CD4-positive, CD25-positive, alpha-beta regulatory T cell (primary cell): Measurements from ENCODE around the gene DSC1. TPM values are rescaled to one million over a fixed set of nuclear protein-coding genes. Genes with fewer than 3 reads are reported as not detected.

Experiments
- ATAC-seq, 2 donors: fragments of 150-1000 bp; cut with Tn5 transposase; one replicate each; pipeline ENCODE4 v1.10.0; 2021; ENCODE audit warnings: low read depth in 2 of 2, moderate number of reproducible peaks in 2 of 2, moderate library complexity in 1 of 2
- DNase-seq, 3 donors: peaks; one replicate each; pipeline versions ENCODE4 v3.0.0 to v3.0.0-alpha.2; 2012 to 2022; ENCODE audit warnings: mixed read lengths in 1 of 3
- H3K27ac ChIP-seq: one replicate; pipeline ENCODE4 v1.7.0; 2013; ENCODE audit warnings: mild to moderate bottlenecking, low read length; ENCODE audit not compliant: insufficient read depth, poor library complexity, severe bottlenecking
- H3K27me3 ChIP-seq: one replicate; pipeline ENCODE4 v1.7.0; 2013; ENCODE audit warnings: low read length; ENCODE audit not compliant: control insufficient read depth, insufficient read depth
- H3K36me3 ChIP-seq: one replicate; pipeline ENCODE4 v1.7.0; 2013; ENCODE audit warnings: mild to moderate bottlenecking, low read length, moderate library complexity; ENCODE audit not compliant: control insufficient read depth, insufficient read depth
- H3K4me1 ChIP-seq: 2 replicates; pipeline ENCODE4 v1.7.0; 2013; ENCODE audit warnings: mild to moderate bottlenecking, low read length; ENCODE audit not compliant: insufficient read depth, control insufficient read depth, poor library complexity, severe bottlenecking
- H3K4me3 ChIP-seq: one replicate; pipeline ENCODE4 v1.7.0; 2013; ENCODE audit warnings: low read depth, mild to moderate bottlenecking, low read length, moderate library complexity
- H3K9me3 ChIP-seq, 2 experiments: 1 replicate in 1 of 2; 2 replicates in 1 of 2; pipeline ENCODE4 v1.7.0; 2013; ENCODE audit warnings: low read length in 2 of 2, mild to moderate bottlenecking in 1 of 2, moderate library complexity in 1 of 2; ENCODE audit not compliant: control insufficient read depth in 2 of 2
- H3K27ac Mint-ChIP-seq, 3 donors: one replicate each; pipeline ENCODE4 v1.8.0; 2020 to 2022; ENCODE audit warnings: mild to moderate bottlenecking in 3 of 3, mixed read lengths in 3 of 3, moderate library complexity in 2 of 3
- H3K27me3 Mint-ChIP-seq: one replicate; pipeline ENCODE4 v1.8.0; 2022; ENCODE audit warnings: mild to moderate bottlenecking, mixed read lengths
- H3K36me3 Mint-ChIP-seq: one replicate; pipeline ENCODE4 v1.8.0; 2020; ENCODE audit warnings: mixed read lengths
- H3K4me1 Mint-ChIP-seq, 4 donors: one replicate each; pipeline ENCODE4 v1.8.0; 2020 to 2022; ENCODE audit warnings: mixed read lengths in 4 of 4, mild to moderate bottlenecking in 1 of 4
- H3K4me3 Mint-ChIP-seq, 4 donors: one replicate each; pipeline ENCODE4 v1.8.0; 2020 to 2022; ENCODE audit warnings: mild to moderate bottlenecking in 4 of 4, mixed read lengths in 4 of 4, moderate library complexity in 3 of 4
- H3K9me3 Mint-ChIP-seq, 7 donors: one replicate each; pipeline ENCODE4 v1.8.0; 2020 to 2022; ENCODE audit warnings: mixed read lengths in 7 of 7, mild to moderate bottlenecking in 3 of 7, moderate library complexity in 2 of 7
- polyA plus RNA-seq, 4 donors: library from polyadenylated mRNA; unstranded; fragments of 300-500 nt; fragmentation: Illumina TruSeq; gene quantifications; one replicate each; pipeline ENCODE4 v1.2.3, GENCODE V29; 2021
- total RNA-seq: library from RNA; stranded (reverse); gene quantifications from one replicate; pipeline ENCODE4 v1.2.3, GENCODE V29; 2022

DSC1 gene
- total and polyA plus RNA-seq, 5 donors from 2014 or later: 0.14 TPM; not detected in 4

DNA sequence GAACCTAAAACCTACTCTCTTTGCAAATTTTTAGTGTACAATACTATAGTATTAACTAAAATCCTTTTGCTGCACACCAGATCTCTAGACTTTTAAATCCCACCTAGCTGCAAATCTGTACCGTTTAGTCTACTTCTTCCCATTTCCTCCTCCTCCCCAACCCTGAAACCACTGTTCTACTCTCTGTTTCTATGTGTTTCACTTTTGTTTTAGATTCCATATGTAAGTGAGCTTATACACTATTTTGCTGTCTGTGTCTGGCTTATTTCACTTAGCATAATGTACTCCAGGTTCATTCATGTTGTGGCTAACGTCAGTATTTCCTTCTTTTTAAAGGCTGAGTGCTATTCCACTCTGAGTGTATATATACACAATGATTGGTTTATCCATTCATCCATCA is 42.1 kb downstream of the DSC1 start:
- Histone ChIP-seq H3K27ac (no peak overlapping the region), H3K4me1 (no peaks in the 10 kb centered on the region), H3K36me3 (no peaks in the 10 kb centered on the region), H3K9me3 (peaks cover 0 to 4% of the 10 kb centered on the region in 2 experiments), H3K27me3 (no peaks in the 10 kb centered on the region), H3K4me3 (no peak overlapping the region)
- Mint-ChIP-seq H3K36me3 (no peaks in the 10 kb centered on the region), H3K4me1 (no peaks in the 10 kb centered on the region), H3K4me3 (no peak overlapping the region), H3K27ac (no peak overlapping the region), H3K27me3 (no peaks in the 10 kb centered on the region), H3K9me3 (peaks cover 4 to 30% (median 8%) of the 10 kb centered on the region in 7 donors)
- no peak for DNase-seq
- no peak for ATAC-seq

DNA sequence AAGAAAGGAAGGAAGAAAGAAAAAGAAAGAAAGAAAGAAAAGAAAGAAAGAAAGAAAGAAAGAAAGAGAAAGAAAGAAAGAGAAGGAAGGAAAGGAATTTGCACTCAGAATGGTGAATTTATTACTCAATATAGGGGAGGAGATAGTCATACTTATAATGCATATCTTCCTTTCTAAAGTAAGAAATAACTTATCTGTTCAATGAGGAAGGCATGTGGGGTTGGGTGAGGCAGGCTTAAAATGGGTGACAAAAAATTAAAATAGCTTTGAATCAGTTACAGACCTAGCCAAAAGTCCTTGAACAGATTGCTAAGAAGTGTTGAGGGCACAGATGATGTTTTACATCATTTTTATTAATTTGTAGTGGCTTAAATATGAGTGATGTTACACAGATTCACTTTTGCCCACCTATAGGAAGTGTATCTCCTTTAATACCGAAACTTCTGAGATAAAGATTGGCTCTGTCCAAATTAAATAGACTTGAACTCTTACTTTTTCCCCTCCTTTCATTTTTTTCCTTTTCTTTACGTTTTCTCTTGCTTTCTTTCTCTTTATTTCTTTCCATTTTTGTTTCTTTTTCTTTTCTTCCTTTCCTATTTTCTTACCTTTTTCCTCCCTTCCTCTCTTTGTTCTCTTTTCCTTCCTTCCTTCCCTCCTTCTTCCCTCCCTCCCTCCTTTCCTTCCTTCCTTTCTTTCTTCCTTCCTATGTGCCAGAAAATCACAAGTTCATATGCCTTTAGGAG is 45.6 kb downstream of the DSC1 start:
- Histone ChIP-seq H3K4me1 (no peaks in the 10 kb centered on the region), H3K27me3 (no peaks in the 10 kb centered on the region), H3K36me3 (no peaks in the 10 kb centered on the region), H3K27ac (no peak overlapping the region), H3K4me3 (no peak overlapping the region), H3K9me3 (peaks cover 0 to 4% of the 10 kb centered on the region in 2 experiments)
- Mint-ChIP-seq H3K4me3 (no peak overlapping the region), H3K9me3 (peaks cover 4 to 25% (median 8%) of the 10 kb centered on the region in 7 donors), H3K27ac (no peak overlapping the region), H3K36me3 (no peaks in the 10 kb centered on the region), H3K27me3 (no peaks in the 10 kb centered on the region), H3K4me1 (no peaks in the 10 kb centered on the region)
- ATAC-seq: no peak
- no peak for DNase-seq

DNA sequence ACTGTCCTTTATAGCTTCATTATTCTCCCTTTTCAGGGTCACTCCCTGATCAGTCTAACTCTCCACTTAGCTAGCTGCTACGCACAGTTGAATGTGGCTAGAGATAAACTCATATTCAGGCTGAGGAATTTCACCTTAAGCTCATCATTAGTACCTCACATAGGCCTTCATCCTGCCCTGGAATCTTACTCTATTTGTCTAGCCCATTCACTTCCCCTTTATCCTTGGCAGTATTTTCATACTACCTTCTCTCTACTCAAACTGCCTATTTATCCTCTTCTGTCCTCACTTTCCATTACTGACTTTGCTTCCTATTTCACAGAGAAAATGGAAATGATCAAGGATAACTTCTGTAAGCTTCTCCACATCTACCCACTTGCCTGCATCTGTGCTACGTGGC is 49.9 kb downstream of the DSC1 start:
- H3K4me3 Mint-ChIP-seq: no peak overlapping the region
- peaks cover 3 to 23% (median 10%) of the 10 kb centered on the region in 7 donors for H3K9me3 Mint-ChIP-seq
- no peak for DNase-seq
- H3K27ac Mint-ChIP-seq: no peak overlapping the region
- no peaks in the 10 kb centered on the region for H3K36me3 Mint-ChIP-seq
- peaks cover 4% of the 10 kb centered on the region for H3K27me3 Mint-ChIP-seq
- no peaks in the 10 kb centered on the region for H3K4me1 ChIP-seq
- no peaks in the 10 kb centered on the region for H3K4me1 Mint-ChIP-seq
- no peak overlapping the region for H3K27ac ChIP-seq
- no peaks in the 10 kb centered on the region for H3K36me3 ChIP-seq
- no peaks in the 10 kb centered on the region for H3K27me3 ChIP-seq
- H3K4me3 ChIP-seq: no peak overlapping the region
- no peaks in the 10 kb centered on the region for H3K9me3 ChIP-seq
- ATAC-seq: peak in 1 of 2 donors; percentile 22

DNA sequence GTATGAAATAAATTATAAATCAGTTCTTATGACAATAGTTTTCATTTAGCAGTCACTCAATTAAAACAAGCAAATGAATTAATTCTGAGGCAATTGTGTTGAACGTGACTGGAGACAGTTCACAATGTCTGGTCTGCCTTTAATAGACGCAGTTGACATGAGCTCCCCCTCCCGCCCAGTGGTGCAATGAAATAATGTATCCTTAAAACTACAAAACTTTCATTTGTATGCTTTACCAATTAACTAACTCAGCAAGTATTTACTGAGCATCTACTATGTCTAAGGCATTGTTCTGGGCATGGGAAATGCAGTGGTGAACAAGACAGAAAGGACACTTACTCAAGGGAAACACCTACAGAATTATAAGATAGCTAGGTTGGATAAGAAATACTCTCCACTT is 56.9 kb downstream of the DSC1 start:
- Mint-ChIP-seq H3K4me1 (no peaks in the 10 kb centered on the region), H3K9me3 (peaks cover 0 to 16% (median 6%) of the 10 kb centered on the region in 7 donors), H3K4me3 (no peak overlapping the region), H3K36me3 (no peaks in the 10 kb centered on the region), H3K27me3 (peaks cover 4% of the 10 kb centered on the region), H3K27ac (no peak overlapping the region)
- H3K27me3 ChIP-seq: no peaks in the 10 kb centered on the region
- DNase-seq (no peak), ATAC-seq (no peak)
- no peak overlapping the region for H3K4me3 ChIP-seq
- no peak overlapping the region for H3K27ac ChIP-seq
- no peaks in the 10 kb centered on the region for H3K36me3 ChIP-seq
- H3K4me1 ChIP-seq: no peaks in the 10 kb centered on the region
- no peaks in the 10 kb centered on the region for H3K9me3 ChIP-seq

- Histone ChIP-seq H3K9me3 (no peaks in the 10 kb centered on the region), H3K27ac (no peak overlapping the region), H3K36me3 (no peaks in the 10 kb centered on the region), H3K27me3 (no peaks in the 10 kb centered on the region), H3K4me1 (no peaks in the 10 kb centered on the region), H3K4me3 (no peak overlapping the region)
- Mint-ChIP-seq H3K27ac (no peak overlapping the region), H3K27me3 (no peaks in the 10 kb centered on the region), H3K4me3 (no peak overlapping the region), H3K36me3 (no peaks in the 10 kb centered on the region), H3K9me3 (peaks cover 0 to 13% (median 6%) of the 10 kb centered on the region in 7 donors), H3K4me1 (no peaks in the 10 kb centered on the region)
- no peak for DNase-seq
- no peak for ATAC-seq
Observed at GRCh38 chr18:31104444-31104843, 58.2 kb downstream of the DSC1 start.

GRCh38 chr18:31103423-31103822 is 59.2 kb downstream of the DSC1 start:
- H3K4me3 ChIP-seq: no peak overlapping the region
- no peaks in the 10 kb centered on the region for H3K4me1 ChIP-seq
- no peaks in the 10 kb centered on the region for H3K36me3 ChIP-seq
- Mint-ChIP-seq H3K27ac (no peak overlapping the region), H3K27me3 (no peaks in the 10 kb centered on the region), H3K9me3 (peaks cover 0 to 13% (median 6%) of the 10 kb centered on the region in 7 donors), H3K4me3 (no peak overlapping the region), H3K36me3 (no peaks in the 10 kb centered on the region), H3K4me1 (no peaks in the 10 kb centered on the region)
- ATAC-seq: no peak
- no peaks in the 10 kb centered on the region for H3K27me3 ChIP-seq
- no peak overlapping the region for H3K27ac ChIP-seq
- no peaks in the 10 kb centered on the region for H3K9me3 ChIP-seq
- DNase-seq: no peak

- DNase-seq (no peak), ATAC-seq (no peak)
- Histone ChIP-seq H3K36me3 (no peaks in the 10 kb centered on the region), H3K4me3 (no peak overlapping the region), H3K27me3 (no peaks in the 10 kb centered on the region), H3K27ac (no peak overlapping the region), H3K4me1 (no peaks in the 10 kb centered on the region), H3K9me3 (no peaks in the 10 kb centered on the region)
- Mint-ChIP-seq H3K4me1 (no peaks in the 10 kb centered on the region), H3K9me3 (peaks cover 0 to 13% (median 6%) of the 10 kb centered on the region in 7 donors), H3K27me3 (no peaks in the 10 kb centered on the region), H3K4me3 (no peak overlapping the region), H3K36me3 (no peaks in the 10 kb centered on the region), H3K27ac (no peak overlapping the region)
Observed at GRCh38 chr18:31102941-31103340, 59.7 kb downstream of the DSC1 start.

GRCh38 chr18:31102025-31102684 is 60.5 kb downstream of the DSC1 start, which contains the start of gene DSC2:
Gene DSC2 (minus strand): TSS chr18:31102421. CDS start chr18:31101971, 450 bp downstream.
- no peak for ATAC-seq
- H3K36me3 Mint-ChIP-seq: no peaks in the 10 kb centered on the region
- peaks cover 0 to 13% (median 6%) of the 10 kb centered on the region in 7 donors for H3K9me3 Mint-ChIP-seq
- H3K36me3 ChIP-seq: no peaks in the 10 kb centered on the region
- H3K27ac ChIP-seq: no peak within 1 kb of the TSS
- no peak within 1 kb of the TSS for H3K4me3 Mint-ChIP-seq
- H3K27ac Mint-ChIP-seq: no peak within 1 kb of the TSS
- H3K27me3 Mint-ChIP-seq: no peaks in the 10 kb centered on the region
- no peak for DNase-seq
- H3K4me1 Mint-ChIP-seq: no peaks in the 10 kb centered on the region
- H3K4me3 ChIP-seq: no peak within 1 kb of the TSS
- H3K4me1 ChIP-seq: no peaks in the 10 kb centered on the region
- no peaks in the 10 kb centered on the region for H3K9me3 ChIP-seq
- H3K27me3 ChIP-seq: no peaks in the 10 kb centered on the region
